Caki2 (cell line): ENCODE data around the gene CNIH2. TPM values are rescaled to one million over a fixed set of nuclear protein-coding genes. Genes with fewer than 3 reads are reported as not detected.
"Not testable (repeated sequence)": the region's sequence is repeated elsewhere in the genome, so short reads cannot be mapped to it uniquely, and the experiment has no call there.

ENCODE experiments used
- DNase-seq: peaks from one replicate; pipeline ENCODE4 v3.0.0-alpha.2; 2015; ENCODE audit warnings: low read depth
- in situ Hi-C: cut with HindIII; loops from 2 replicates; pipeline ENCODE4 v1.10.0; 2016; ENCODE audit warnings: low sequenced_read_pairs, low pct_unique_long_range_greater_than_20kb, mixed read lengths
- total RNA-seq: library from RNA; depleted of rRNA; stranded (reverse); fragments of >200 nt; shearing (Covaris generic); gene quantifications from 2 replicates; pipeline ENCODE4 v1.2.3, GENCODE V29; 2014; ENCODE audit warnings: low replicate concordance

The CNIH2 gene
- total RNA-seq, 1 experiment from 2014 or later, result 0.61 TPM

- DNase-seq, result no peak
- in situ Hi-C loops, result no loop called here
These were observed 21.2 kb downstream of the CNIH2 start for GRCh38 chr11:66299186-66299585.

DNA sequence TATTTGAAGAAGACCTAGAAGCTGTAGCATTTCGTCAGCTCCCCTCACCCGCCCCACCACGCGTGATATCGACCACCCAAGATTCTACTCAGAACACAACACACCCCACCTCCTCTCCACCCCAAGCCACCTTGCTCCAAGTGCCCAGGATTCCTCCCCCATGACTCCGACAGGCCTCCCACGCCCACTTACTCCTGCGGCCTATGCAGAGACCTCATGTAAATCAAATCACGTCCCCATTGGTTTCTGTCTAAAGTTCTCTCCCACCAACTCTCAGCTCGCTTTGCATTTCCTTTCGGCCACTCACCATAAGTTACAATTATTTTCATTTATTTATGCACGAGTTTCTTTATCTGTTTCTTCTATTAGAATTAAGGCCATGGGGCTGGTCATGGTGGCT lies 24.7 kb downstream of the CNIH2 start:
- in situ Hi-C loops, result no loop called here
- no peak for DNase-seq

DNA sequence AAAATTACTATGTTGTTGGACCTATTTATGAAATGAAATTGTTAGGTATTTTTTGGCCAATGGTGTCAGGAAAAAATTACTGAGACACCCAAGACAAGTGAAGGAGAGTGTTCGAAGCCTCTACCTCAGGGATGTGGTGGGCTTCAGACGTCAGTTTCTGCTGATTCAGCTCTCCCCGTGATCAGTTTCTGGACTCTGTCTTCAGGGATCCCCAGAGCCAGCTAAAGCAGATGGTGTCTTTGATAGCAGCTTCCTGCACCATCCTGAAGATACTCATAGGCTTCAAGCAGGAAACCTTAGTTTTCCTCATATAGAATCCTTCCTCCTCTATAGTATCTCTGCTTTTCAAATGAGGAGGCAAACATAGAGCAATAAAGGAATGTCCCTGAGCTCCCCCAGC lies 31.5 kb downstream of the CNIH2 start:
- in situ Hi-C loops, result no loop called here

DNA sequence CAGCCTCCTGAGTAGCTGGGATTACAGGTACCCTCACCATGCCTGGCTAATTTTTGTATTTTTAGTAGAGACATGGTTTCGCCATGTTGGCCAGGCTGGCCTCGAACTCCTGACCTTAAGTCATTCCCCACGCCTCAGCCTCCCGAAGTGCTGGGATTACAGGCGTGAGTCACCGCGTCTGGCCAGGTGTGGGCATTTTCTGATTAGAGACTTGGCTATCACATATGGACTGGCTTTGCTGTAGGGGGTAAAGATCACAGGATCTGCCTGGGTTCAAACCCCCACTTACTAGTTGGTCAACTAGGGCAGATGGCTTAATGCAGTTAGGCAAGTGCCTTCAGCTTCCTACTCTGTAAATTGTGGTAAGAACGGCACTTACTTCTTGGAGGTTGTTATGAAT lies 32.3 kb downstream of the CNIH2 start:
- DNase-seq, result no peak
- in situ Hi-C loops, result no loop called here

More for the DNA sequence above, 31.5 kb downstream of the CNIH2 start:
- no peak for DNase-seq

GRCh38 chr11:66310803-66311440 lies 32.9 kb downstream of the CNIH2 start:
- in situ Hi-C loops, DNase-seq: not testable (repeated sequence)

DNA sequence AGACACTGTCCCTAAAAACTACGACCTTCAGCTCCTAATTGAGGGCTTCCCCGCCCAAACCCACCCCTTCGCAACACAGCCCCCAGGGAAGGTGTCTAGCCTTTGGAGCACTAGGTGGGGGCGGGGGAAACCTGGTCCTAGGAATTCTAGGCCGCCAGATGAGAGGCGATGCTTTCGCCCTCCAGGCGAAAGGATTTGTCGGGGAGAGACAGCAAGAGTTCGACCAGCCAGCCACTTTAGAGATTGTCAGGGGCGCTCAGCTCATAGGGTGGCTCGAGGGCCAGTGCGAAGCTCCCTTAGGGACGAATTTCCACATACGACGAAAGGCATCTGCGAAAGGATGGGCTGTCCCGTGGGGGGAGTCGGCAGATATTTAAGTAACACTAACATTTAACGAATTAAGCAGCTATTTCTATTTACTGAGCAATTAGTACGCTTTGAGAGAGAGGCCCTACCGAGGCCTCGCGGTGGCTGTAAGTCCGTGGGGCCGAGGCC lies 33.5 kb downstream of the CNIH2 start:
- in situ Hi-C loops, result no loop called here

DNA sequence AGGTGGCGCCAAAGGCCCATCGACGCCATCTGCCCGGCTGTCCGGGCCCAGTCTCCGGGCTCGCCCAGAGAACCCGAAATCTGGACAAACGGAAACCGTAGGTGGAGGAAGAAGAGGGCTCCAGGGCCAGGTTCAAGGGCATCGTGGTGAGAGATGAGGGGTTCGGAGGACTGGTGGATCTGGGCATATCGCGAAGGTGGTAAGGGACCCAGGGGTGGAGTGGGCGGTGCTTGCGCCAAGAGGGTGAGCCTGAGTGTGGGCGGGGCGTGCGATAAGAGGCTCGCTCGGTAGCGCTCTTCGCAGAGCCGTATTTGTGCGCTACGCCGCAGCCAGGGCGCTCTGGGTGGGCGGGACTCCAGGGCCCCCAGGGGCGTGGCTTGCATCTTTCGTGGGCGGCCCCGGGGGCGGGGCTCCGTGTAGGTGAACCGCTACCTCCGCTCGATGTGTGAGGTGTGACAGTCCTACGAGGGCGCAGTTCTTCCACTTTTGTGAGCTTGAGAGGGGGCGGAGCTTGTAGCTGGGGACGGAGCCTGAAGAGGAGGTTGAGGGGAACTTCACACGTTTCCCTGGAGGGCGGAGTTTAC lies 34.1 kb downstream of the CNIH2 start:
- peak; percentile 95 for DNase-seq
- in situ Hi-C loops, result no loop called here

More for the DNA sequence above, 33.5 kb downstream of the CNIH2 start:
- DNase-seq, result no peak

GRCh38 chr11:66312549-66313320 lies 34.8 kb downstream of the CNIH2 start:
- in situ Hi-C loops, result no loop called here

DNA sequence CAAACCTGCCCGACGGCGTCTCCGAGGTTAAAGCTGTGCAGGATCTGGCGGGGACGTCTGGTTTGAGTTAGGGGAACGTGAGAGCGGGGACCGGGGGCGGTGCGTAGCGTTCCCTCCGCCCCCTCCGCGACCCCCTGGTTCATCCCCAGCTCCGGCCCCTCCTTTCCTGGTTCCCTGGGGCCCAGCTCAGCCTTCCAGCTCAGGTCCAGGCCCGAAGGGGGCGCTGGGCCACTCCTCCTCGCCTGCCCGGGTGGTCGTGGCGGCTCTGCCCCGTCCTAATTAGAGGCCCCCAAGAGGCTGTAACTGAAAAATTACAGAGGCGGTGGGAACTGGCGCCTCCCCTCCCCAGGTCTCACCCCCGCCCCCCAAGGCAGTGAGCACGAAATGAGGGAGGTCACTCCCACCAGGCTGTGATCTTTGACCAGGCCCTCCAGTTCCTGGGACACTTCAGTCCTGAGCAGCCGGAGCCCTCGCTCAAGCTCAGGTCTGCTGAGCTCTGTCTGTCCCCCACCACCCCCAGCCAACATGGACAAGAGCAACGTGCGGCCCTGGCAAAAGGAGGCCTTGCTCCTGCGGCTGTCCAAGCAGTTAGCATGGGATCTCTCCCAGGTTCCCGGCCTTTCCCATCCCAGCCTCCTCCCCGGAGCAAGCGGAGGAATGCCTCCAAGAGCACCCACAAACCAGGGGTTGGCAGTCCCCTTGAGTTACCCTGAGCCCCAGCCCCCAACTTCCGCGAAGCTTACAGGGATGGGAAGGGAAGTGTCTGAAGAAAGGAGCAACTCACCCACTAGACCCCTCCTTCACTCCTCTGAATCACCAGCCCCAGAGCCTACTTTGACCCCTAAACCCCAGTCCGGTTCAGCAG lies 35.6 kb downstream of the CNIH2 start:
- DNase-seq, result no peak
- in situ Hi-C loops, result no loop called here

More at GRCh38 chr11:66312549-66313320, 34.8 kb downstream of the CNIH2 start:
- peak; percentile 86 for DNase-seq

DNA sequence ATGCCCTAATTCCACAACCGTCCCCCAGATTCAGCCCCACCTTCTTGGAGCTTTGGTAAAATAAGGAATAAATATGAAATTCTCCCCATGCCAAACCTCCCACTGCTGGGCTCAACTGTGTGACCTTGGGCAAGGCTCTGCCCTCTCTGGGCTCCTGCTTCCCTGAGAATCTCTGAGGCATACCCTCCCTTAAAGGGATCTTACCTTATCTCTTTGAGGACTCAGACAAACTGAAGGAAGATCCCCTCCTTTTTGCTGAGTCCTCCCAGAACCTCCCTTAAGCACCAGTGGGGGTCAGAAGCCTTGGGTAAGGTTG lies 36.2 kb downstream of the CNIH2 start:
- in situ Hi-C loops, result no loop called here
- no peak for DNase-seq

DNA sequence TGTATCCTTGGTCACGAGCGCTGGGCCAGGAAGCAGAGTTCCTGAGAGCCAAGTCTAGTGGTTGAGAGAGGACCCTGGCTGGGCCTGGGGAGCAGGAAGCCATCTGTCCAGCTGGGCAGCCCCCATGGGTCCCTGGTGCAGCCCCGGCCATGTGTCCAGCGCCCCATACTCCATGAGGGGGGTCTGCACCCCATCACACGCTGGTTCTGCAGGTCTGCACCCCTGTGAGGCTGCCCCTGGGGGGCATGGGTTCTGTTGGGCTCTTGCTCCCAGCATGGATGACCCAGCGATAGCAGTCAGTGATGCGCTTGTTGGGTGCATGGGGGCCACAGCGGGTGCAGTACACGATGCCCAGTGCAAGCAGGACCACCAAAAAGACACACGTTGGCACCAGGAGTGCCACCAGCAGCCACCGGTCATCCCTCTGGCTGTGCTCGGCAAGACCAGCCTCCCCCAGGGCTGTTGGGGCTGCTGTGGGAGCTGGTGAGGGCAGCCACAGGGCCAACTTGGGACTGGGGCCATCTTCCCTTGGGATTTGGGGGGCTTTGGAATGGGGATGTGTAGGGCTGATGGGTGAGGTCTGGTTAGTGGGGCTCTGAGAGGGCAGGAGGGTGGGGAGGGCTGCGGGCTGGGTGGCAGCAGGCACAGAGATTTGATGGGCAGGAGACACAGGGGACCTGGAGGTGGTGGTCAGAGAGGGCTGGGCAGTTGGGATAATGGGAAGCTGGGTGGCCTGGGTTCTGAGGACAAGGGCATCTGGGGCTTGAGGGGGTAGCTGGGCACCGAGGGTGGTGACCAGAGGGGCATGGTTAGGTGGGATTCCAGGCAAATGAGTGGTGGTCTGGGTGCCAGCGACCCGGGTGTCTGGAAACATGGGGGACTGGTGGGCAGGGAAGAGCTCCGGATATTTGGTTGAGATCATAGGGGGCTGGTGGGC lies 36.9 kb downstream of the CNIH2 start:
- in situ Hi-C loops, result no loop called here
- no peak for DNase-seq

- no peak for DNase-seq
- in situ Hi-C loops, result no loop called here
These were observed 37.5 kb downstream of the CNIH2 start for GRCh38 chr11:66315498-66315885.

DNA sequence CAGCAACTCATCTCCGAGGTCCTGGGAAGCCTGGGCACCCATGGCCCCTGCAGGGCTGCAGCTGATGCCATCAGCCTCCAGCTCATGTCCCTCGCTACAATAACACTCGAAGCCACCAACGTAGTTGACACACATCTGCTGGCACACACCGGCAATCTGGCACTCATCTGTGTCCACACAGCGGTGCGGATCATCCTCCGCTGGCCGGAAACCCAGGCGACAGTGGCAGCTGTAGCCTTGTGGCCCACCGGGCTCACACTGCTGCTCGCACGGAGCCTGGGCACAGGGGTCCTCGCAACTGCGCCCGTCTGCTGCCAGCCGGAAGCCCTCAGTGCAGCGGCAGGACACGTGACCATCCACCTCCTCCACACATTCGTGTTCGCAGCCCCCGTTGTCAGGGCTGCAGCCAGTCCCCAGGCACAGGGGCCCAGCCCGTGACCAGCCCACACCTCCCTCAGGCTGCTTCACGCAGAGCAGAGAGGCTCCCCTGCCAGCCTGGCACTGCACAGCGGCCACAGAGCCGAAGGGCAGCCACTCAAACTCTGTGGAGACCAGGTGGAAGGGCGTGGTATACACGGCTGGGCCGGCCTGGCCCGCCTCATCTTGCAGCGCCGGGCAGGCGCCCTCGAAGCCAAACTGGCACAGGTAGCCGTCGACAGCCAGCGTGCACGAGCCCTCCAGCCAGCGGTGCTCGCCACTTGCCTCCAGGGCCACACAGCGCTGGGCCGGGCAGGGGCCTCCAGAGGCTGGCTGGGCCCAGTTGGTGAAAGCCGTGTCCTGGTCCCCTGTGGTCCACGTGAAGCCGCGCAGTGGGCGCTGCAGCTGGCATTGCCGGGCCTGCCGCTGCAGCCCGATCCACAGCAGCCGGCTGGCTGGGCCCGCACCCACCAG lies 38.2 kb downstream of the CNIH2 start:
- in situ Hi-C loops, result no loop called here
- DNase-seq, result no peak

GRCh38 chr11:66316849-66317251 lies 38.9 kb downstream of the CNIH2 start, which contains the start of gene CD248:
TSS of gene CD248 (minus strand) at chr11:66317044. CDS start at chr11:66317027, 17 bp downstream.
- no peak for DNase-seq
- in situ Hi-C loops, result no loop called here

DNA sequence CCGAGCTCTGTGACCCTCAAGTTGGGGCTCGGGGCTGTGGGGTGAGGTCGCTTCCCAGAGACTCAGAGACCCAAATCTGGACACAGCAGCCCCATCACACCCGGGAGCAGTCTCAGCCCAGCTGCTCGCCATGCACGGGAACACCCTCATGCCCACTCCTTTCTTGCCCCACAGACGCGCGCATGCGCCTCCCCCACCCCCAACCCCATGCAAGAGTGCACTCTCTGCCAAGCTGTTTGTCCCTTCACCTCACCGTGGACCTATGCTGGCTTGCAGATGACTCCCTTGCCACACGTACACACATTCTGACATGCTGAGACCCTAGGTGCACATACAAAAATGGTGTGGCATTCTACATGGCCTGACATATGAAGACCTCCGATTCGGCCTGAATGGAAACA lies 39.3 kb downstream of the CNIH2 start:
- DNase-seq, result no peak
- in situ Hi-C loops, result no loop called here

DNA sequence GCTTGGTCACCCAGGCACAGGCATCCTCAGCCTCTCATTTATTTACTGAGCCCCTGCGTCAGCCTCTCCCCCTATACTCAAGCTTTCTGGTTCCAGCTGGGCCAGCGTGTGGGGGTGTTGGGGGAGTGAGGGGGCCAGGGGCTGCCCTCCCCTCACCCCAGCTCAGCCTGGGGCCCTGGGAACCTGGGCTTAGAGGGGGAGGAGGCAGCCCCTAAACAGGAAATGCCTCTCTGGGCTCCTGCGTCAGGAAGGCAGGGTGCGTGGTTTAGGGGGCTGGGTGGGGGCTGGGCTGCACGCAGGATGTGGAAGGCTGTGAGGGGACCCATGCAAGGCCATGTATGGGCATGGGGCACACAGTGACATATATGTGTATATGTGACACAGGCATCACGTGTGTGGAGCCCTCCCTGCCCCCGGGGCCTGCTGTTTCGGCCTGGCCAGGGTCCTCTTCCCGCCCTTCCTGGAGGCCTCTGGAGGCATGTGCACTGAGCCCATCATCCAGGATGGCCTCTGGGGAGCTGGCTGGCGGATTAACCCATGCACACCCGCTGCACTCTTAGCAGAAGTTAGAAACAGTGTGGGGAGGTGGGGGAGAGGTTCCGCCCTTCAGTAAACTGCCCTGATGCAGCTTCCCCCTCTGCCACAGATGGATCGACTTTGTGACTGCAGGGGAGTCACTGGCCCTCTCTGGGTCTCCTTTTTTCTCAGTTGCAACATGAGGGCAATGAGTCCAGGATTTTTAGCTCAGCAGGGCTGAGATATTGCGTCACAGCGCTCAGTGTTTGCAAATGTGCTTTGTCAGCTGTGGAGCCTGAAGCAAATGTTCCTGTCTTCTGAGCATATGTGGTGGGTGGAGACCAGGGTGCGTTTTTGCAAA lies 40.0 kb downstream of the CNIH2 start:
- no peak for DNase-seq
- in situ Hi-C loops, result no loop called here
